Activated CD8-positive, alpha-beta T cell treated with anti-CD3 and anti-CD28 coated beads, Interleukin-2, amount 10 ng/mL, durations not matched to agents 7 days and 5 days (primary cell): Measurements from ENCODE around the gene FARP2. TPM values are rescaled to one million over a fixed set of nuclear protein-coding genes. Genes with fewer than 3 reads are reported as not detected.
"Not testable (repeated sequence)": the region's sequence is repeated elsewhere in the genome, so short reads cannot be mapped to it uniquely, and the experiment has no call there.

Experiments used
- ATAC-seq: fragments of 150-1000 bp; cut with Tn5 transposase; one replicate; pipeline ENCODE4 v1.10.0; 2021; ENCODE audit warnings: moderate library complexity
- CTCF ChIA-PET: fragments of 350-600 bp; sonication (Branson Sonifier 250); formaldehyde crosslinking; loops from one replicate; lab custom pipeline; 2021; ENCODE audit warnings: antibody characterized with exemption; lab: Charles Lee
- POLR2A ChIA-PET: fragments of 350-600 bp; sonication (Branson Sonifier 250); formaldehyde crosslinking; loops from one replicate; lab custom pipeline; 2021; ENCODE audit warnings: antibody characterized with exemption; lab: Charles Lee
- DNase-seq: peaks from one replicate; pipeline ENCODE4 v3.0.0-alpha.2; 2020
- H3K27ac Mint-ChIP-seq: one replicate; pipeline ENCODE4 v1.8.0; 2021; ENCODE audit warnings: mild to moderate bottlenecking, mixed read lengths
- H3K27me3 Mint-ChIP-seq: one replicate; pipeline ENCODE4 v1.8.0; 2021; ENCODE audit warnings: low read depth, mixed read lengths
- H3K36me3 Mint-ChIP-seq: one replicate; pipeline ENCODE4 v1.8.0; 2021; ENCODE audit warnings: low read depth, mixed read lengths
- H3K4me1 Mint-ChIP-seq: one replicate; pipeline ENCODE4 v1.8.0; 2021; ENCODE audit warnings: low read depth, mixed read lengths
- H3K4me3 Mint-ChIP-seq: one replicate; pipeline ENCODE4 v1.8.0; 2021; ENCODE audit warnings: mild to moderate bottlenecking, mixed read lengths
- H3K9me3 Mint-ChIP-seq: one replicate; pipeline ENCODE4 v1.8.0; 2022; ENCODE audit warnings: mixed read lengths; ENCODE audit not compliant: insufficient read depth
- total RNA-seq, 2 experiments: library from RNA; stranded (reverse); gene quantifications; one replicate each; pipeline ENCODE4 v1.2.3, GENCODE V29; 2021

FARP2 gene
- total RNA-seq, 2 experiments from 2014 or later: 19.3 to 22.7 TPM

GRCh38 chr2:241315093-241315878, 40.8 kb upstream of the FARP2 start, which contains the start of gene HDLBP:
HDLBP (minus strand) TSS chr2:241315672; CDS start chr2:241266869, 48,803 bp downstream.
- Mint-ChIP-seq H3K27me3 (no peaks in the 10 kb centered on the region), H3K27ac (peak within 1 kb of the TSS; percentile 100), H3K9me3 (no peaks in the 10 kb centered on the region), H3K4me1 (peaks cover 70% of the 10 kb centered on the region), H3K4me3 (peak within 1 kb of the TSS; percentile 100), H3K36me3 (peaks cover 43% of the 10 kb centered on the region)
- DNase-seq (peak; percentile 100), ATAC-seq (peak; percentile 80)
- ChIA-PET CTCF (interaction anchor here (0.9 to 2.3 kb wide), 5 partner anchors 14 to 323 kb away, joined by 3 to 6 read pairs (median 4); partner anchors contain the start of gene ATG4B), POLR2A (interaction anchor here (0.6 to 3.5 kb wide), 20 partner anchors 8 to 807 kb away, joined by 3 to 24 read pairs (median 4); partner anchors contain the start of genes DTYMK and ING5)

- Mint-ChIP-seq H3K36me3 (peaks cover 48% of the 10 kb centered on the region), H3K27ac (peak within 1 kb of the TSS; percentile 100), H3K4me3 (peak within 1 kb of the TSS; percentile 100), H3K9me3 (no peaks in the 10 kb centered on the region), H3K4me1 (peaks cover 70% of the 10 kb centered on the region), H3K27me3 (no peaks in the 10 kb centered on the region)
- ChIA-PET POLR2A (interaction anchor here (0.6 to 3.5 kb wide), 16 partner anchors 9 to 386 kb away, joined by 3 to 24 read pairs (median 4); partner anchors contain the start of gene ING5), CTCF (interaction anchor here (1.4 to 2.3 kb wide), 3 partner anchors 24 to 322 kb away, joined by 3 to 6 read pairs (median 4); partner anchors contain the start of gene ATG4B)
- ATAC-seq: peak; percentile 55
- DNase-seq: peak; percentile 81
Measured at GRCh38 chr2:241315879-241316631, 40.0 kb upstream of the FARP2 start, which contains the start of gene SEPTIN2. SEPTIN2 (plus strand) TSS chr2:241315925; CDS start chr2:241324233, 8,308 bp downstream.

- H3K9me3 Mint-ChIP-seq: no peaks in the 10 kb centered on the region
- peaks cover 56% of the 10 kb centered on the region for H3K36me3 Mint-ChIP-seq
- H3K27ac Mint-ChIP-seq: peak overlapping the region; percentile 100
- ChIA-PET POLR2A (interaction anchor here (0.6 to 3.5 kb wide), 7 partner anchors 9 to 198 kb away, joined by 3 to 24 read pairs (median 3); no protein-coding TSS in a partner anchor), CTCF (interaction anchor here (1.4 kb wide), 1 partner anchor 27 kb away, joined by 3 read pairs; no protein-coding TSS in a partner anchor)
- no peak for ATAC-seq
- peak overlapping the region; percentile 100 for H3K4me3 Mint-ChIP-seq
- H3K4me1 Mint-ChIP-seq: peaks cover 70% of the 10 kb centered on the region
- DNase-seq: no peak
- no peaks in the 10 kb centered on the region for H3K27me3 Mint-ChIP-seq
Measured at GRCh38 chr2:241316825-241317224, 39.3 kb upstream of the FARP2 start.

- Mint-ChIP-seq H3K9me3 (no peaks in the 10 kb centered on the region), H3K4me1 (peaks cover 69% of the 10 kb centered on the region), H3K27ac (peak overlapping the region; percentile 100), H3K4me3 (peak overlapping the region; percentile 100), H3K36me3 (peaks cover 57% of the 10 kb centered on the region), H3K27me3 (no peaks in the 10 kb centered on the region)
- POLR2A ChIA-PET: no interaction called here
- DNase-seq: no peak
- no peak for ATAC-seq
- CTCF ChIA-PET: interaction anchor here (0.7 to 1.4 kb wide), 2 partner anchors 17 to 28 kb away, joined by 3 read pairs; no protein-coding TSS in a partner anchor
Measured at GRCh38 chr2:241317391-241317790, 38.7 kb upstream of the FARP2 start.

DNA sequence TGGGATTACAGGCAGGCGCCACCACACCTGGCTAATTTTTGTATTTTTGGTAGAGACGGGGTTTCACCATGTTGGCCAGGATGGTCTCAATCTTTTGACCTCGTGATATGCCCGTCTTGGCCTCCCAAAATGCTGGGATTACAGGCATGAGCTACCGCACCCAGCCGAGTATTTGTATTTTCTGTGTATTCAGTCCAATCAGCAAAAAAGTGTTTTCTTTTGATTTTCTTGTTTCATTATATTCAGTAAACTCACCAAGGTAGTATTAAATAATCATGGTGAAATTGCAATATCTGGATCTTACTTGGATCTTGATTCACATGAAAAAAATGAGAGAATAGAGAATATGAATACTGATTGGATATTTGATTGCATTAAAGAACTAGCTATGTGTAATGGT, 37.3 kb upstream of the FARP2 start:
- CTCF ChIA-PET, ATAC-seq, H3K27me3 Mint-ChIP-seq, DNase-seq, H3K27ac Mint-ChIP-seq, H3K9me3 Mint-ChIP-seq: not testable (repeated sequence)
- POLR2A ChIA-PET: interaction anchor here (0.8 to 1.6 kb wide), 2 partner anchors 9 to 139 kb away, joined by 3 to 4 read pairs; no protein-coding TSS in a partner anchor
- Mint-ChIP-seq H3K4me3 (peak overlapping the region; percentile 100), H3K4me1 (peaks cover 61% of the 10 kb centered on the region), H3K36me3 (peaks cover 61% of the 10 kb centered on the region)

DNA sequence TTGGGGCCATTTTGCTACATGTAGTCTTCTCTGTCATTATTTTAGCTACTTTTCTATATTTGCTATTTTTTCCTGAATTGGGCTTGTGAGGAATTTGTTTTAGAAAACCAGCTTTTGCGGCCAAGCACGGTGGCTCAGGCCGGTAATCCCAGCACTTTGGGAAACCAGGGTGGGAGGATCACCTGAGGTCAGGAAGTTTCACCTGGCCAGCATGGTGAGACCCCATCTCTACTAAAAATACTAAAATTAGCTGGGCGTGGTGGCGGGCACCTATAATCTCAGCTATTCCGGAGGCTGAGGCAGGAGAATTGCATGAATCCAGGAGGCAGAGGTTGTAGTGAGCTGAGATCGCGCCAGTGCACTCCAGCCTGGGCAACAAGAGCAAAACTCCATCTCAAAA, 35.7 kb upstream of the FARP2 start:
- DNase-seq (no peak), ATAC-seq (no peak)
- CTCF ChIA-PET: no interaction called here
- POLR2A ChIA-PET: interaction anchor here (0.6 kb wide), 1 partner anchor 389 kb away, joined by 7 read pairs; no protein-coding TSS in a partner anchor
- no peak overlapping the region for H3K27ac Mint-ChIP-seq
- H3K27me3 Mint-ChIP-seq: no peaks in the 10 kb centered on the region
- H3K4me1 Mint-ChIP-seq: peaks cover 67% of the 10 kb centered on the region
- H3K9me3 Mint-ChIP-seq: no peaks in the 10 kb centered on the region
- H3K4me3 Mint-ChIP-seq: no peak overlapping the region
- H3K36me3 Mint-ChIP-seq: peaks cover 66% of the 10 kb centered on the region

DNA sequence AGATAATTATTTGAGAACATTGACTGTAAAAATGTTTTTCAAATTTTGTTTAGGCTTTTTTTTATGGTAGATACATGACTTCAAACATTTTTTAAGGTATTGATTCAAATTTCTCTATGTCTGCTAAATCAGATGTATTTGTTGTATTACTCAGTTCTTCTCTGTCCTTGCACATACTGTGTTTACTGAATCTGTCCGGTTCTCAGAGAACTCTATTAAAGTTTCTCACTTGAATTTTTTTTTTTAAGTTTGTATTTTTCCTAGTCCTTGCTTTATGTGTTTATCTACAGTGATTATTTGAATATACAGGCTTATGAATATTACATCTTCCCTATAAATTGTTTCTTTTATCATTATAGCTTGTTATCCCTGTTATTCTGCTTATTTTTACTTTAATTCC, 35.1 kb upstream of the FARP2 start:
- H3K4me3 Mint-ChIP-seq: no peak overlapping the region
- ATAC-seq: no peak
- ChIA-PET POLR2A (no interaction called here), CTCF (no interaction called here)
- H3K27me3 Mint-ChIP-seq: no peaks in the 10 kb centered on the region
- H3K9me3 Mint-ChIP-seq: no peaks in the 10 kb centered on the region
- H3K36me3 Mint-ChIP-seq: peaks cover 69% of the 10 kb centered on the region
- H3K4me1 Mint-ChIP-seq: peaks cover 67% of the 10 kb centered on the region
- no peak overlapping the region for H3K27ac Mint-ChIP-seq
- no peak for DNase-seq

GRCh38 chr2:241321886-241322285, 34.2 kb upstream of the FARP2 start:
- H3K27me3 Mint-ChIP-seq: no peaks in the 10 kb centered on the region
- H3K9me3 Mint-ChIP-seq: no peaks in the 10 kb centered on the region
- no peak overlapping the region for H3K4me3 Mint-ChIP-seq
- peaks cover 66% of the 10 kb centered on the region for H3K36me3 Mint-ChIP-seq
- ATAC-seq (no peak), DNase-seq (no peak)
- CTCF ChIA-PET: interaction anchor here (1.0 to 1.1 kb wide), 3 partner anchors 10 to 289 kb away, joined by 3 to 4 read pairs (median 3); no protein-coding TSS in a partner anchor
- peak overlapping the region; percentile 28 for H3K27ac Mint-ChIP-seq
- POLR2A ChIA-PET: no interaction called here
- peaks cover 67% of the 10 kb centered on the region for H3K4me1 Mint-ChIP-seq

- H3K27ac Mint-ChIP-seq: no peak overlapping the region
- DNase-seq: no peak
- ChIA-PET POLR2A (interaction anchor here (2.0 kb wide), 1 partner anchor 9 kb away, joined by 6 read pairs; the partner anchor contains the start of gene HDLBP), CTCF (no interaction called here)
- no peak for ATAC-seq
- no peak overlapping the region for H3K4me3 Mint-ChIP-seq
- peaks cover 63% of the 10 kb centered on the region for H3K36me3 Mint-ChIP-seq
- H3K4me1 Mint-ChIP-seq: peaks cover 49% of the 10 kb centered on the region
- no peaks in the 10 kb centered on the region for H3K27me3 Mint-ChIP-seq
- H3K9me3 Mint-ChIP-seq: no peaks in the 10 kb centered on the region
Measured at GRCh38 chr2:241323778-241324177, 32.3 kb upstream of the FARP2 start.

- Mint-ChIP-seq H3K4me1 (peaks cover 40% of the 10 kb centered on the region), H3K36me3 (peaks cover 62% of the 10 kb centered on the region), H3K27me3 (no peaks in the 10 kb centered on the region), H3K27ac (no peak overlapping the region), H3K4me3 (no peak overlapping the region), H3K9me3 (no peaks in the 10 kb centered on the region)
- DNase-seq: no peak
- ChIA-PET CTCF (no interaction called here), POLR2A (interaction anchor here (0.9 to 2.0 kb wide), 2 partner anchors 8 to 10 kb away, joined by 3 to 6 read pairs; partner anchors contain the start of gene HDLBP)
- ATAC-seq: no peak
Measured at GRCh38 chr2:241324775-241325174, 31.3 kb upstream of the FARP2 start.

GRCh38 chr2:241325257-241325656, 30.8 kb upstream of the FARP2 start:
- ATAC-seq (no peak), DNase-seq (no peak)
- ChIA-PET CTCF (no interaction called here), POLR2A (no interaction called here)
- H3K4me1 Mint-ChIP-seq: peaks cover 35% of the 10 kb centered on the region
- H3K27ac Mint-ChIP-seq: no peak overlapping the region
- H3K27me3 Mint-ChIP-seq: no peaks in the 10 kb centered on the region
- H3K4me3 Mint-ChIP-seq: no peak overlapping the region
- no peaks in the 10 kb centered on the region for H3K9me3 Mint-ChIP-seq
- H3K36me3 Mint-ChIP-seq: peaks cover 60% of the 10 kb centered on the region
